GM19240 (cell line): Measurements from ENCODE around the gene LTB4R2.
A peak's percentile ranks its signal among the peaks of the same experiment; 100 is the strongest.

Source experiments
- DNase-seq: peaks from one replicate; pipeline ENCODE4 v3.0.0; 2011; ENCODE audit warnings: low spot score; ENCODE audit not compliant: insufficient read length

Gene LTB4R2

DNA sequence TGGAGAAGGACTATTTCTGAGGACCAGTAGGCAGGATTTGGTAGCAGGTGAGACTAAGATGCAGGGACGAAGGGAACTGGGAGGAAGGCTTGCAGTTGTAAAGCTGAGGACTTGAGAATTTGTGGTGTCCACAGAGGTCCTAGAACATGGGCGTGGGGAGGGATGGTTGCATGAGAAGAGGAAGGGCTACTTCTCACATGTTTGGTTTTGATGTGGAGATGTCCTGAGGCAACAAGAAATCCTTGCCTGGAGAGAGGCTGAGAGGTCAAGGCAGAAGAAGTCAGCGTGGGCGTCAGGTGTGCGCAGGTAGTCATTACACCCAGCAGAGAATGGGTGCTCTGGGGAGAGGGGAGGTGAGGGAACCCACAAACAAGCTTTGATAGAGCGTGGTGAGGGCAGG, 32.9 kb upstream of the LTB4R2 start:
- DNase-seq = no peak

DNA sequence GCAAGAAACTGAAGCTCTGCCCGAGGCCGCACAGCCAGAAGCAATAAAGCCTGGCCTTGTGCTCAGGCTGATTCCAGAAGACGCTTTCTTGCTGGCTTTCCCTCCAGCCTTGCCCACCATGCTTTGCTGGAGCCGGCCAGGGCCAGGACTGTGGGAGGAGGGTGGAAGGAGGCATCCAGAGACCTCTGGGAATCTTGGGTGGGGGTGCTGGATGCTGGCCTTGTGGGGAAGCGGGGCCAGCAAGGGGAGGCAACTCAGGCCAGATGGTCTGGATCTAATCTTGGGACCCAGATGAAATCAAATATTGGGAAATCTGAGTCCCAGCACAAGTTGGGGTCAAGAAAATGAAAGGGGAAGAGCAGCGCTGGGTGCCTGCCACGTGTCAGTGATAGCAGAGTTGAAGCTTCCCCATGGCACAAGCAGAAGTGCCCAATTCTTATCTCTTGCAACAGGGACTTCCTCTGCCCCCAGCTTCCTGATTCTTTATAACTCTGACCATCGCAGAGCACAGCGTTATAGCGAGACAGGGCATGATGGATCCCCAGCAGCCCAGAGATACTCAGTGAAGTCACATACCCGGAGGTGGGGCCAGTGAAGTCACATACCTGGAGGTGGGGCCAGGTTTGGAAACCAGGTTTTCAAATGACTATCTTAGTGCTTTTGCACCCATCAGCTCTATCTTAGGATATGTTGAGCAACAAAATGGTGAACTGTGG, 32.2 kb upstream of the LTB4R2 start:
- DNase-seq = no peak

DNA sequence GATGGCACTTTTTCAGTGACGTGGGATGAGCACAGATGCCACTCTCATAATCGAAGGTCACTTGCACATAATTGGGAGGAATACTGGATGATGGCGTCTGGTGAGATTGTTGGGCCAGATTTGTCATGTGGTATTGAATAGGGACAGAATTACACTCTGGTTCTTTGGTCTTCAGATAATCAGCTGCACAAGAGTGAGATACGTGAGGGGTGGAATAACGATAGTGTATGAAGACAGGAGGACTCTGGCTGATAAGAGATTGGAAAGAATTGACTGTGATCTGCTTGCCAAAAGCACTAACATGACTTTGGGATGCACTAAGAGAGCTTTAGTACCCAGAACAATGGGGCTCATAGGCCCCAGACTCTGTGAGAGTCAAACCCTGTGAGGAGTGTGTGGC, 31.5 kb upstream of the LTB4R2 start:
- no peak for DNase-seq

DNA sequence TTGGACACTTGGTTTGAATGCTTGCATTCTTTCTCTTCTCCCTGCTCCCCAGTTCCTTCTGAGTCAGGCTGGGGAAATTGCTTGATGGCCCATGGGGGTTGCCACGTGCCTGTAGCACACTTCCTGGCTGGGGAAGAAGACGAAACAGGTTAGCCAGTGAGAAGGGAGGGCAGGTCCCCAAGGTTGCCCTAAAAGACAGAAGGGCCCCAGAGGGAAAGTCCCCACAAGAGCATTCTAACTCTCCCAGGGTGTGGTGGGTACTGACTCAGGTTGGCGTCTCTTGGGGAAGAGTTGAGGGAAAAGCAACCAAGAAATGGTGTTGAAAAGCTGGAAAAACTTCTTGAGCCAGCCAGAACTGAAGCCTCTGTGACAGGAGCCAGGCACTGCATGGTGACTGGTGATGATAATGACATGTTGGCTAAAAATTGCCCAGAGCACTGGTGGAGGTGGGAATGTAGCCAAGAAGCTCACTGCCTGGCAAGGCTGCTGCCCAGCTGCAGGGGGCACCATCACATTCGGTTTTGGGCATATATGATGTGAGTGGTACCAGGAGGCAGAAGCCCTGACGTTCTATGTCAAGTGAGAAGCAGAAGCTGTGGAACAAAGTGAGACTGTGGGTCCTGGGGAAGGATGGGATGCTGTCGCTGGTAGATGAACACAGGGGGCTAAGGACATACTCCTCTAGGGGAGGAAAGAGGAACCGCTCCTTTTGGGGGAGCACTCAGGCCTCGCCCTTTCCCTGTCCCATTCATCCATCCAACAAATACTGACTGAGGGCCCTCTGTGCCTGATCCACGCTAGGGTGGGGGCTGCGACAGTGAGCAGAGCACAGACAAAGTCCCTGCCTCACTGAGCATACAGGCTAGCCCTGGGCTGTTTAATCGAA, 30.4 kb upstream of the LTB4R2 start:
- DNase-seq = no peak

DNA sequence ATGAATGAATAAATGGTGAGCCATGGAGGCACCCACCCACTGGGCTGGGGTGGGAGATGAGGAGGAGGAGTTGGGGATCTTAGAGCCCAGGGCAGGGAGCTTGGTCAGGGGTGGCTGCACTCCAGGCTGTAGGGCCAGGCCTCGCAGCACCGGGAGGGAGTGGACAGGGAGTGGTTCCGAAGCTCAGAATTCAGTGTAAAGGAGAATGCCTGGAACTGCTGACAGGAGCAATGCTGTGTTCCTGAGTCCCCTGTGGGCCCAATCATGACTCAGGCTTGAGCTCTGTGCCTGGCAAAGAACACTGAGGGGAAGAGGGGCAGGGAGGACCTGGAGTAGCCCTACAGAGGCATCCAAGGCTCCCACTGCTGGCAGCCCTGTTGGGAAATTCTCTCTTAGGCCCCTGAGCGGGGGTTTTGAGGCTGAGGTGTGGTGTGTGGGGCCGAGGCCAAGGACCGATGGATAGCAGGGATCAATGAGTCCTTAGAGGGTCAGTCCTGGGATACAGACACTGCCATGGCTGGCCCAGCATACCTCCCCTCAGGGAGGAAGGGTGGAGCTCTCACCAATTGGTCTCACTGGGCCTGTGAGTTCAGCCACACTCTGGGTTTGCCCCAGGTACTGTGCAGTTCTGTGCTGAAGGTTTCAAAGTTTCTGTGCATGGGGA, 29.0 kb upstream of the LTB4R2 start:
- no peak for DNase-seq

DNA sequence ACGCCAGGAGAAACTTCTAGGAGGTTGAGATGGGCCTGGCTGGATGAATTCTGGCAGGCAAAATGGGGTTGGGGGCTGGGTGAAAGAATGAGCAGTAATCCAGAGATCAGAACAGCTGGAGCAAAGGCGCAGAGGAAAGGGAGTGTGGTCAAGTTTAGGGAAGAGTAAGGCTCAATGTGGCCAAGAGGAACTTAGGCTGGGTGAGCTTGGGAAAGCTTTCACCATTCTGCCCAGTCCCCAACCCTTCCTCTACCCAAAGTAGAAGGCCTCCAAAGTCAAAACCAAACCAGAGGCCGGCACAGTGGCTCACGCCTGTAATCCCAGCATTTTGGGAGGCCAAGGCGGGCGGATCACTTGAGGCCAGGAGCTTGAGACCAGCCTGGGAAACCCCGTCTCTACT, 28.3 kb upstream of the LTB4R2 start:
- DNase-seq = no peak

DNA sequence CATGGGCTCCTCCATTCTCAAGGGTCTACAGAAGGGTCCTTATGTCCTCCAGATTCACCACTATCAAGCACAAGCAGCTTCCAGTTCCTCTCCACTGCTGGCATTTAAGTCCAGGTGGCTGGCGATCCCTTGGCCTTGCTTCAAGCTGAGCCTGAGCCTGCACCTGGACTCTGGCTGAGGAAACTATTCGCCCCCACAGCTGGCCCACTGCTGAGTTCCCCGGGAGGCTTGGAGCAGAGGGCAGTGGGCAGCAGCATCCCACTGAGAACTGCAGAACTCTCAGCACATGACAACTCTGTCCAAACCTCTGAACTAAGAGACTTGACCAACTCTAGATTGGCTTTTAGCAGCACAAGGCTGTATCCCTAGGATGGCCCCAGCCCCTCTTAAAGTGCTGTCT, 27.2 kb upstream of the LTB4R2 start:
- DNase-seq = no peak

DNA sequence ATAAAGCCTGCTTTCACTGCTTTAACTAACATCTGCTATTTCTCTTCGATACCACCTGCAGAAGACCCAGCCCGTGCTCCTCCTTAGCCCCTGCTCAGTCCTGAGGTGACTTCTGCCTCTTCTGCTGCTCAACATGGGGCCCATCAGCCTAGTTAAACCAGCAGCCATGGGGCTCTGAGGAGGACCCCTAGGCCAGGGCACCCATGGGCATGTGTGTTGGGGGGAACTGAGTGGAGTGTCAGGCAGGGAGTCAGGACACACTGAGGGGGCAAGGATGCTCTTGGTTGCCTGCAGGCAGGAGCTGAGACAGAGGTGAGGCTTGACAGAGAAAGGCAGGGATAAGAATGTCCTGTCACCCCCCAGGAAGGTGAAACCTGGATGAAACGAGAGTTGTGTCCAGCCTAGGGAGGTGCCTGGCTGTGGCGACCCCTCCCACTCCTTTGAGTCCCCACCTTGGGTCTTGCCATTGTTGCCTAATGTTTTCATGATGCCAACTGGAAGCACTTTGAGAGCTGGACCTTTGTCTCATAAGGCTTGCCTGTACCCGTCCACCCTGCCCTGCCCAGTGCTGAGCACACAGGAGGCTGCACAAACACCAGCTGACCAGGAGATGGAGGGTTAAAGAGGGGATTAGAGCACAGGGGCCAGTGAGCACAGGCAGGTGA, 26.0 kb upstream of the LTB4R2 start:
- DNase-seq = no peak

DNA sequence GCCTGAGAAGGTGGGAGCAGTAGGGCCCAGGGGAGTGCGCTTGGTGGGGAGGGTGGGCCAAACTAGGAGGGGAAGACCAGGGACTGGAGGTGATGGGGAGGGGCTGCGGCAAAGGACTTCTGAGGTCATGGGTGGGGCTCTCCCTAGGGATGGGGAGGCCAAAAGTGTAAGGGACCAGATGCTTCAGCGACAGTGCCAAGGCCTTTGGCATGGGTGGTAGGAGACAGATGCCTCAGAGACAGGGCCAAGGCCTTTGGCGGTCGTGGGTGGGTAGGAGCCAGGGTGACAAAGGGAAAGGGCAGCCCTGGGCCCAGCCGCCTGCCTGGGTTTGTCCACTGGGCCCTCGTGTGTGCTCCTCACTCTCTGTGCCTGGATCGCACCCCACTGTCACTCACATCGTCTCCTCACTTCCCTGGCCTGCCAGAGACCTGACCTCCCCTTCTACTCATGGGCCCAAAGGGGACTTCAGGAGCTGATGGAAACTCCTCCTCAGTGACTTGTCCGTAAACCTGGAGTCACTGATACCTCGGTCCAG, 25.4 kb upstream of the LTB4R2 start:
- no peak for DNase-seq

DNA sequence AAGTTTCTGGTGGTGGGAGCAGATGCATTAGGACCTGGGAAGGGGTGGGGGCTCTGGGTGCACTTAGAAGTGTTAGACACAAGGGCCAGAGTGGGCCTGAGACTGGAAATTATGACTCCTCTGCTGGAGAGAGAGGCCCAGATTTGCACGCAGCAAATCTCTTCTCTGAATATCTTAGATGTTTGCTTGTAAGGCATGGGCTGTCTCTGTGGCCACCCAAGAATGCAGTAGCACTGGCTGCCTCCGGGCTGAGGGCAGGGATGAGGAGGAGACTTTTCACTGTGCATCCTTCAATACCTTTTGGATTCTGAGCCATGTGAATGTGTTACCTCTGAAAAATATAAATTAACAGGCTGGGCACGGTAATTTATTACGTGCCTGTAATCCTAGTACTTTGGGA, 24.6 kb upstream of the LTB4R2 start:
- no peak for DNase-seq

DNA sequence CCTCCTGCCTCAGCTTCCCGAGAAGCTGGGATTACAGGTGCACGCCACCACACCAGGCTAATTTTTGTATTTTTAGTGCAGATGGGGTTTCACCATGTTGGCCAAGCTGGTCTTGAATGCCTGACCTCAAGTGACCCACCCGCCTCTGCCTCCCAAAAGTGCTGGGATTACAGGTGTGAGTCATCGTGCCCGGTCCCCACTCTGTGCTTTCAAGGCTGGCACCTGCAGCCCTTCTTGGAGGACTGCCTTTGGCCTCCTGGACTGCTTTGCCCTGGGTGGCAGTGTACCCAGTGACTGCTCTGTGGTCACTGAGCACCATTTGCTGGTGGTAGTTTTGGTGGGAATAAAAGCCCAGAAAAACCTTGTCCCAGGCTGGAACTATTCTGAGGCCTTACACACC, 22.9 kb upstream of the LTB4R2 start:
- DNase-seq = no peak

DNA sequence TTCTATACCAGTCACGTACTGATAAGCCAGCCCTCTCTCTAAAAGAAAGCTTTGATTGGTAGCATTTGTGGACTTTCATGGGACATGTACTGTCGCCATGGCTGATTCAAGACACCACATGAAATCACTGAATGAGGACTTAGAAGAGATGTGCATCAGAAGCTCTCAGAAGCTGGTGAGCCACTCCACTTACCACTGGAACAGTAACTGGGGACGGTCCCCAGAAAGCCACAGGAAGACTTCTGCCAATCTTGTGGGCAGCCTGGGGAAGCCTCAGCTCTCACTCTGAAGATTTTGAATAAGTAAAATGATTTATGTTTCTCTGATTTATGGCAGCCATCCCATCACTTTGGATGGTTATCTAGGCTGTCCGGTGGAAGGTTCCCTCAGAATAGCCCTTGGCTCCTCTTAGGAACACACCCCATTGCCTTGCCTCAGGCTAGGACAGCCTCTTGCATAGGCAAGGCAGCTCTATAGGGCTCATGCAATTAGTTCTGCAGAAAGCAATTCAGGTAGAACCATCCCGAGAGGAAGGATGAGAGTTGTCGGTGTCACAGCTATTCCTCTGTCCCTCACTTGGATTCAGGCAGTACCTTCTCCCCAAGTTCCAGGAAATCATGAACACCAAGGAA, 20.2 kb upstream of the LTB4R2 start:
- DNase-seq = no peak

DNA sequence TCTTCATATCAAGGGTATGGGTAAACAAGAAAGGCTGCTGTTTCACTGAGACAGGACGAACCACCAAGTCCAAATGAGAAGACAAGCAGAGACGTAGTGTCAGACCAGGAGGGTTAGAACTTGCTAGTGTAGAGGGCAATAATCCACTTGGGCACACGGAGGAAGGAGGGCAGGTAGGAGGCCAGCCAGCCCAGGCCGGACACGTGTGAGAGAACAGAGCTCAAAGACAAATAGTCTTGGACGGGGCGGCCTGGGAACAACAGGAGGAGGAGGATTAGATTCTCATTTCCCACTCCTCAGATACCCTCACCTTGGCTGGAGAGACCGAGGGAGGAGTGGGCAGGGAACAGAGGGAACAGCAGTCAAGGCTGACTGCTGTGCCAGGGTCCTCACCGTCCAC, 19.2 kb upstream of the LTB4R2 start:
- no peak for DNase-seq

DNA sequence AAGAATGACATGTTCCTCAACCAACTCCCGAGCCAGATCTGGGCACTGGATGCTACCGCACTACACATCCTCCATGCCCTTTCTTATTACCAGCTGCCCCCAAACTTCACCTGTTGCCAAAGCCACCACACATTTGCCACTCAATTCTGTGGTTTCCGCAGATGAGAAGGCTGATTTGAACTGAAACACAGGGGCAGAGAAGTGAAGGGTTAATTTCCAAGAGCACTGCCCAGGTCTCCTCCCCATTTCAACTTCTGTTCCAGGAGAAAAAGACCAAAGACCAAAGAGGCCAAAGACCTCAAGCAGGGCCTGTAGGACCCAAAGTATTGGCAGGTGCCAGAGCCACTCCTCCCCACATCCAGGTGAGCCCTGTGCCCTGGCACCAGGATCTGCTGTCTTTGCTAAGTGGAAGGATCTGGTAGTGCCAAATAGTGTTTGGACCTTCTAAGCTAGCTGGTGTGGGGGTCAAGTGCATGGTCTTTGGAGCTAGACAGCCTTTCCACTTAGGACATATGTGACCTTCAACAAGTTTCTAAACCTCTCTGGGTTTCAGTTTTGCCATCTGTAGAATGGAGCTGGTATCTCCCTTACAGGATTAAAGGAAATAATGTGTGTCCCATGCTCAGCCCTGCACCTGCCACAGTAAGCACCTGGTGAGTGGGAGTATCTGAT, 18.4 kb upstream of the LTB4R2 start:
- DNase-seq = no peak

DNA sequence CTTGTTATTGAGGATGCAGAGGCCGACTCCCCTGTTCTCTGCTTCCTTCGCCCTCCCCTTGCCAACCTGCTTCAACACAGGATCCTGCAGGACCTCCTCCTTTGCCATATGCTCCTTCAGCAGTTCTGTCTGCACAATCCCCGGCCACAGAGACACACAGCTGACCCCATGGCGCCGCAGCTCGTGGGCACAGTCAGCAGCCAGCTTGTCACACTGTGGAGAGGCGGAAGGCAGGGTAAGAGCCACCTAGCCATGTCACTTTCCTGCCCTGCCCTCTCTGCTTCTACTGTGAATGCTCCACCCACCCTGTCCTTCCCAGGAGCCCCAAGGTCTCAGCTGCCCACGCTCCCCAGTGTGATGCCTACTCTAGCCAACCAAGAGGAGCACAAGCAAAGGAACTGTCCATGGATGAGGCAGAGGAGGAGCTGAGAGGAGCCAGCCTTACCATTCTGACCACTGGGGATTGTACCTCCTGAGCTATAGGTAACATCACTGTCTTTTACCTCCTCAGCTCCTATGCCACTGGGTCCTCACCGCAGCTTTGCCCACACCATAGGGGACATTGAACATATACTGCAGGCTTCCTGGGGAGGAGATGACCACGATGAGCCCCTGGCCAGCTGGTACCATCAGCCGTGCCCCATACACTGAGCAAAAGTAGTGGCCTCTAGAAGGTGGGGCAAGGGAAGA, 17.7 kb upstream of the LTB4R2 start:
- DNase-seq = no peak

DNA sequence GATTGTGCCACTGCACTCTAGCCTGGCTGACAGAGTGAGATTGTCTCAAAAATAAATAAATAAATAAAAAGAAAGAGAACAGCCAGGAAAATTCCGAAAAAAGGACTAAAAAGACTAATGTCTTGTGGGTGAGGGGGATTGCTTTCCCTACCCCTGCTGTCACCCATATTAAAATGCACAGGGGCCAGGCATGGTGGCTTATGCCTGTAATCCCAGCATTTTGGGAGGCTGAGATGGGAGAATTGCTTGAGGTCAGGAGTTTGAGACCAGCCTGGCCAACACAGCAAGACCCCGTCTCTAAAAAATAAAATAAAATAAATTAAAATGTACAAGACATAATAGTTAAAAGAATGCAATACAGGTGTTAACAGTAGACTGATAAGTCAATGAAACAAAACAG, 16.4 kb upstream of the LTB4R2 start:
- no peak for DNase-seq

DNA sequence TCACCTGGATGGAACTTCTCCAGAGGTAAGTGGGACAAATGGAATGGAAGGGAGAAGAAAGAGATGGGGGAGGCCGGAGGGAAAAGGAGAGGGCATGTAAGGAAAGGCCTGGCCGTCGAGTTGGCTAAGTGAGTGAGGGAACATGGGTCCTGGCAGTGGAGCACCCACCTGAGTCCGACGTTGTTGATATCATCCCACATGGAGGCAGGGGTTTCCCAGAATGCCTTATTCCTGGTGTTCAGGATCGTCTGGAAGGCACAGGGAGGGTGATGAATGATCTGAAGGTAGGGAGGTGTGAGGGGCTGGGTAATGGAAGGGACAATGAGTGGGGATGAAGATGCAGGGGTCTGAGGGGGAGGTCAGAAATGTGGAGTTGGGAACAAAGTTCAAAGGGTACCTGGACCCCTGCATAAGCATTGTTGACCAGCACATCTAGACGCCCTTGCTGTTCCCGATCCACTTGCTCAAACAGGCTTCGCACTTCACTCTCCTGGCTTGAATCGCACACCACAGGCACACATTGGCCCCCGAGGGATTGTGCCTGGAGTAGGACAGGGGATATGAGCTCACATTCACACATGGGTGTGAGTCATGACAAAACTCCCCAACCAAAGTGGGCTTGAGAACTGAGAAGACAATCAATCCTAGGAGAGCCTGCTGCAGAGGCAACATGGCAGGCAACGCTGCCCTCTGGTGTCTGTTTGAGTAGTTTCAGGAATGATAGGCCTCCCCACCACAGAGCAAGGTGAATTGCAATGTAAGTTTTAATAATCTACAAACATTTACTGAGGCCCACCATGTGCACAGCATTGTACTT, 13.4 kb upstream of the LTB4R2 start:
- DNase-seq = peak; percentile 89

DNA sequence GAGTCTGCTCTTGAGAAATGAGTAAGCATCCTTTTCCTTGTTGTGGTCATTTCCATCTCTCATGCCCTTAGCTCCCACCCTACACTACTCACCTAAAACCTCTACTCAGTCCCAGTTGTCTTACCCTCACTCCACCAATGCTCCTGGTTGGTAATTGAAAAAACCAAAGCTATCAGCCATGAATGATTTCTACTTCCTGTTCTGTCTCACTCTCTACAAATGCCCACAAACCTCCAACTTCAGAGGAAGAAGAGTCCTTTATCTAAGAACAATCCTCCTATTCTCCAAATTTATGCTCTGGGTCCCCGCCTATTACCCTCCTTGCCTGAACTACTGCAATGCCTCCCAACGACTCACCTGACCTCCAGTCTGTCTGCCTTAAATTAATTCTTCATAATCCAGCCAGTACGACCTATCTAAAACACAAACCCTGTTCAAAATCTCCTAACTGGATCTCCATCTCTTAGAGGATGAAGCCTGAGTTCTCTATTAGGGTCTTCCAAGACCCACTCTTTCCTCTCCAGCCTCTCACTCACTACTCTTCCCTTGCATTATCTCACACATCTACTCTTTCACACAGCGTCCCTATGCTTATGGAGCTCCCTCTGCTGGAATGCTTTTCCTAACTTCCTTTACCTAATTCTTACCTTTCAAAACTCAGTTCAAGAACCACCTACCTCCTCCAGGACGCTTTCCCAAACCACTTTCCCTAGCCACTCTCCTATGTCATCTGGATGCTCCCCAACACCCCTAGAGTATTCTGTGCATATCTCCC, 12.6 kb upstream of the LTB4R2 start:
- DNase-seq = no peak
